Neutrophil (primary cell): ENCODE measurements around the gene OR2F2.

Experiments used
- H3K27ac ChIP-seq: fragments of 200-600 bp; sonication (generic); 2 replicates; pipeline ENCODE4 v1.5.1; 2016; ENCODE audit warnings: mild to moderate bottlenecking, moderate library complexity
- H3K27me3 ChIP-seq: fragments of 200-600 bp; sonication (generic); 2 replicates; pipeline ENCODE4 v1.6.0; 2016; ENCODE audit warnings: mild to moderate bottlenecking
- H3K36me3 ChIP-seq: fragments of 200-600 bp; sonication (generic); 2 replicates; pipeline ENCODE4 v1.5.1; 2017
- H3K4me1 ChIP-seq, 2 experiments: fragments of 200-600 bp in 1 of 2; sonication (generic) in 1 of 2; 1 replicate in 1 of 2; 2 replicates in 1 of 2; pipeline versions ENCODE4 v1.5.1 to v1.6.1; 2013 to 2016; ENCODE audit warnings: low read depth in 1 of 2, low read length in 1 of 2, mild to moderate bottlenecking in 1 of 2, moderate library complexity in 1 of 2; ENCODE audit not compliant: control insufficient read depth in 1 of 2, insufficient read depth in 1 of 2
- H3K4me3 ChIP-seq, 2 experiments: fragments of 200-600 bp in 1 of 2; sonication (generic) in 1 of 2; 1 replicate in 1 of 2; 2 replicates in 1 of 2; pipeline ENCODE4 v1.5.1; 2013 to 2016; ENCODE audit warnings: low read depth in 1 of 2, low read length in 1 of 2, mild to moderate bottlenecking in 1 of 2, moderate library complexity in 1 of 2
- H3K9me3 ChIP-seq: fragments of 200-600 bp; sonication (generic); 2 replicates; pipeline ENCODE4 v1.5.1; 2016
- TF ChIP-seq, protein P1 (sequence below): fragments of 200-600 bp; sonication (generic); IDR thresholded peaks from 2 replicates; pipeline ENCODE4 v1.5.1; 2016; ENCODE audit warnings: antibody characterized with exemption

Gene OR2F2

DNA sequence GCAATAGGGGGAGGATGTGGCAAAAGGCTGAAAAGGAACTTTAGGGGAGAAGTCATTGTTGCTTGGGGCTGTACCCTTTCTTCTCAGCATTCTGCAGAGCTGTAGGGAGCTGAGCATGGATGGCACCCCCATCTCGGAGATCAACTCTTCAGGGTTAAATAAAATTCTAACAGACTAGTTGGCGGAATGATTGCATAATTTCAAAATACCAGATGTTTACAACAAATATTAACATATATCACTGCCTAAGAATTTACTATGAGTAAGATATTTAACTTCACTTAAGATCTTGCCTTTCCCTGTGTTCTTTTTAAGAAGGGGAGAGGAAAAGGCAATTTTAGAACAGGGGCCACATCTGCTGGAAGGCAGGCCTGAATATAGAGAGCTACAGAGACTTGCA lies 19.1 kb downstream of the OR2F2 start:
- Histone ChIP-seq H3K27me3 (no peaks in the 10 kb centered on the region), H3K4me1 (no peaks in the 10 kb centered on the region), H3K4me3 (no peak overlapping the region), H3K27ac (no peak overlapping the region), H3K9me3 (no peaks in the 10 kb centered on the region), H3K36me3 (no peaks in the 10 kb centered on the region)
- TF ChIP-seq, protein P1, sequence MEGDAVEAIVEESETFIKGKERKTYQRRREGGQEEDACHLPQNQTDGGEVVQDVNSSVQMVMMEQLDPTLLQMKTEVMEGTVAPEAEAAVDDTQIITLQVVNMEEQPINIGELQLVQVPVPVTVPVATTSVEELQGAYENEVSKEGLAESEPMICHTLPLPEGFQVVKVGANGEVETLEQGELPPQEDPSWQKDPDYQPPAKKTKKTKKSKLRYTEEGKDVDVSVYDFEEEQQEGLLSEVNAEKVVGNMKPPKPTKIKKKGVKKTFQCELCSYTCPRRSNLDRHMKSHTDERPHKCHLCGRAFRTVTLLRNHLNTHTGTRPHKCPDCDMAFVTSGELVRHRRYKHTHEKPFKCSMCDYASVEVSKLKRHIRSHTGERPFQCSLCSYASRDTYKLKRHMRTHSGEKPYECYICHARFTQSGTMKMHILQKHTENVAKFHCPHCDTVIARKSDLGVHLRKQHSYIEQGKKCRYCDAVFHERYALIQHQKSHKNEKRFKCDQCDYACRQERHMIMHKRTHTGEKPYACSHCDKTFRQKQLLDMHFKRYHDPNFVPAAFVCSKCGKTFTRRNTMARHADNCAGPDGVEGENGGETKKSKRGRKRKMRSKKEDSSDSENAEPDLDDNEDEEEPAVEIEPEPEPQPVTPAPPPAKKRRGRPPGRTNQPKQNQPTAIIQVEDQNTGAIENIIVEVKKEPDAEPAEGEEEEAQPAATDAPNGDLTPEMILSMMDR = no peak

DNA sequence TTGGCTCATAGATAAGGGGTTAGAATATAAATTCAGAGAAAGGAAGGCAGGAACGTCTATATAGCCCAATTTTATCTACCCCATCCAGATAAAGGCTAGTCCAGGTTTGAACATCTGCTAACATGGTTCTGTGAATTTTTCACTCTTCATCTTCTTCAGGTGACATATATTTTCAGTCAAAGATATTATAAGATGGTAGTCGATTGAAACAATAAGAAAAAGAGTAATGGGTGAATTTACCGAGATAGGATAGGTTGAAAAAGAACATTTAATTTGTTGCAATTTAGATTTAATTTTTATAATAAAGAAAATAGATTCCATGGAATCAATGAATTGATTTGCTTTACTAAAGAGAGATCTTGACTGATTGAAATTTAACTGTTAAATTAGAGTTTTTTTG lies 19.5 kb downstream of the OR2F2 start, which contains the start of gene OR2F1:
TSS of gene OR2F1 (plus strand) at position 301 of the 400 bp plus-strand sequence. CDS start 5,127 bp downstream, outside the sequence.
- no peaks in the 10 kb centered on the region for H3K36me3 ChIP-seq

DNA sequence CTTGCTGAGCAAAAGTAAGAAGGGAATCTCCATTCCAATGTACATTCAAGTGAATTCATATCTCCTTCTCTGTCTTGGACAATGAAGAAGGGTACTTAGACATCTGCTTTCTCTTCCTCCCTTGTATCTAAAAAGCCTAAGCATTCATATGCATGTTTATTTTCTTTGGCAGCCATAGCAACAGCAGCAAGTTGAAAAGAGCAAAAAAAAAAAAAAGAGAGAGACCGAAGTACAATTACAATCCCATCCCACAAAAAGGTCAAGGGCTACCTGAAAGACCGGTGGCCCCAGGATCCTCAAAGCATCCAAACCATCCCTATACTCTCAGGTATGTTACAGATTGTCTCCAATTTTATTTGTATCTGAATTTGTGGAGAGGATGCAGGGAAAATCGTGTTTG lies 23.7 kb downstream of the OR2F2 start:
- TF ChIP-seq, protein P1 = no peak
- H3K4me3 ChIP-seq = no peak overlapping the region

More for the DNA sequence above, 19.5 kb downstream of the OR2F2 start, which contains the start of gene OR2F1:
- Histone ChIP-seq H3K27ac (no peak within 1 kb of the TSS), H3K27me3 (no peaks in the 10 kb centered on the region), H3K9me3 (no peaks in the 10 kb centered on the region), H3K4me3 (no peak within 1 kb of the TSS), H3K4me1 (no peaks in the 10 kb centered on the region)
- TF ChIP-seq, protein P1 = no peak

DNA sequence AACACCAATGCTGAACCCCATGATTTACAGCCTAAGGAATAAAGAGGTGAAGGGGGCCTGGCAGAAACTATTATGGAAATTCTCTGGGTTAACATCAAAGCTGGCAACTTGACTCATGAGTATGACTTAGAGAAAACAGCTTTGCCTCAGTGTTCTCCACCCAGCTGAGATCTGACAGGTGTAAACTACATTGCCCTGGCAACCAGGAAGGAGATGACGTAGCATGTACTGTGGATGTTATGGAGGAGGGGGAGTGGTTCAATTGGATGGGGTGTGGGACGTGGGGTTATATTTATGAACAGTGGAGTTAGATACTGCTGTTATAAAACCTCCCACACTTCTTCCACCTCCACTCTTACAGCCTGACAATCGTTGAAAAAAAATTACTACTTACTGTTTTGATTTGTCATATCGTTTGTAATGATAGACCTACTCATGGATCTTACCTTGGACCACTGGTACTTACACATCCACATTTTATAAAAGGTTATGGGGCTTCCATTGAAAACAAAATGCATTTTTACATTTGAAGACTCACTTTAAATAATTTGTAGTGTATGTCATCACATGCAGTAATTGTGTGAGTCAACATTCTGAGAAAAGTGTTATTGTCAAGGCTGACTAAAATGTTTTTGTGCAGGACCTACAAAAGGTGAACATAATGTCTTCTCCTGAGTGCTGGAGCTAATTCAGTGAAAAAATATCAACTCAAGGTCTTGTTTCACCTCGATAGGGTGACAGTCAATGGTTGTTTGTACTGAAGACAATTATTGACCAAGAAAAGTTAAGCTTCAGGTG lies 26.0 kb downstream of the OR2F2 start:
- H3K4me3 ChIP-seq = no peak overlapping the region
- no peaks in the 10 kb centered on the region for H3K9me3 ChIP-seq
- H3K4me1 ChIP-seq = no peaks in the 10 kb centered on the region
- TF ChIP-seq, protein P1 = no peak
- no peaks in the 10 kb centered on the region for H3K27me3 ChIP-seq
- no peaks in the 10 kb centered on the region for H3K36me3 ChIP-seq
- no peak overlapping the region for H3K27ac ChIP-seq

More for the DNA sequence above, 23.7 kb downstream of the OR2F2 start:
- H3K27ac ChIP-seq = no peak overlapping the region
- no peaks in the 10 kb centered on the region for H3K4me1 ChIP-seq
- H3K36me3 ChIP-seq = no peaks in the 10 kb centered on the region
- no peaks in the 10 kb centered on the region for H3K9me3 ChIP-seq
- no peaks in the 10 kb centered on the region for H3K27me3 ChIP-seq

DNA sequence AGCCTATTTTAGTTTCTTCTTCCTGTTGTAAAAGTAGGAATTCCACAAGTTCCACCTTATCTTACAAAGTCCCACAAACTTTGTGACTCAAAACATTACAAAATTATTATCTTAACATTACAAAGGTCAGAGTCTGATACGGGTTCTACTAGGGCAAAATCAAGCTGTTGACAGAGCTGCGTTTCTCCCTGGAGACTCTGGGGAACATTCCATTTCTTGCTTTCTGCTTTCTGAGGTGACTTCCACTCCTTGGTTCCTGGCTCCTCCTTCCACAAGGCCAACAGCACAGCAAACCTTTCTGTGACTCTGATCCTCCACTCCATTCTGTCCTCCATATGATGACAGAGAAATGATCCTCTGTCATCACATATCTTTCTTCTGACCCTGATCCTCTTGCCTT lies 30.2 kb downstream of the OR2F2 start:
- Histone ChIP-seq H3K27ac (no peak overlapping the region), H3K4me1 (no peaks in the 10 kb centered on the region), H3K36me3 (no peaks in the 10 kb centered on the region), H3K27me3 (no peaks in the 10 kb centered on the region), H3K4me3 (no peak overlapping the region), H3K9me3 (no peaks in the 10 kb centered on the region)
- TF ChIP-seq, protein P1 = no peak
